Retinal pigment epithelial cell (primary cell): ENCODE measurements around the gene CD37.

Source experiments
- DNase-seq: peaks from one replicate; pipeline ENCODE4 v3.0.0-alpha.2; 2010; ENCODE audit warnings: low read depth
- H3K4me3 ChIP-seq: 2 replicates; pipeline ENCODE4 v1.5.1; 2011; ENCODE audit warnings: mild to moderate bottlenecking, low read length, control low read depth, moderate library complexity
- TF ChIP-seq, protein P1 (sequence below): conservative IDR thresholded peaks from 2 replicates; pipeline ENCODE4 v1.5.1; 2011; ENCODE audit warnings: low read depth, low read length, control low read depth, inconsistent platforms

CD37 gene

DNA sequence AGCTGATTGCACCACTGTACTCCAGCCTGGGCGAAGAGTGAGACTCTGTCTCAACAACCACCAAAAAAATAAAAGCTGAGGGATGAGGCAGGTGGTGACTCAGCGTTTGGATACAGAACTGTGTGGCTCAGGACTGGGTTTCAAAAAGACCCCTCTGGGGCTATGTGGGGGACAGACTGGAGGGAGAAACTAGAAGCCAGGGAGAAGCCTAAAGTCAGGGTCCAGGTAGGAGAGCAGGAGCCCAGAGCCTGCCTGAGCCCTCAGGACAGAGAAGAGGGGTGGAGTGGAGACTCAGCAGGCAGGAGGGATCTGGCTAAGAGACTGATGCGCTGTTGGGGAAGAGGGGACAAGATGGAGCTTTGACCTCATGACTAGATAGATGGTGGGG is 1.8 kb upstream of the CD37 start:
- TF ChIP-seq, protein P1, sequence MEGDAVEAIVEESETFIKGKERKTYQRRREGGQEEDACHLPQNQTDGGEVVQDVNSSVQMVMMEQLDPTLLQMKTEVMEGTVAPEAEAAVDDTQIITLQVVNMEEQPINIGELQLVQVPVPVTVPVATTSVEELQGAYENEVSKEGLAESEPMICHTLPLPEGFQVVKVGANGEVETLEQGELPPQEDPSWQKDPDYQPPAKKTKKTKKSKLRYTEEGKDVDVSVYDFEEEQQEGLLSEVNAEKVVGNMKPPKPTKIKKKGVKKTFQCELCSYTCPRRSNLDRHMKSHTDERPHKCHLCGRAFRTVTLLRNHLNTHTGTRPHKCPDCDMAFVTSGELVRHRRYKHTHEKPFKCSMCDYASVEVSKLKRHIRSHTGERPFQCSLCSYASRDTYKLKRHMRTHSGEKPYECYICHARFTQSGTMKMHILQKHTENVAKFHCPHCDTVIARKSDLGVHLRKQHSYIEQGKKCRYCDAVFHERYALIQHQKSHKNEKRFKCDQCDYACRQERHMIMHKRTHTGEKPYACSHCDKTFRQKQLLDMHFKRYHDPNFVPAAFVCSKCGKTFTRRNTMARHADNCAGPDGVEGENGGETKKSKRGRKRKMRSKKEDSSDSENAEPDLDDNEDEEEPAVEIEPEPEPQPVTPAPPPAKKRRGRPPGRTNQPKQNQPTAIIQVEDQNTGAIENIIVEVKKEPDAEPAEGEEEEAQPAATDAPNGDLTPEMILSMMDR: no peak
- DNase-seq: no peak
- H3K4me3 ChIP-seq: no peak overlapping the region

DNA sequence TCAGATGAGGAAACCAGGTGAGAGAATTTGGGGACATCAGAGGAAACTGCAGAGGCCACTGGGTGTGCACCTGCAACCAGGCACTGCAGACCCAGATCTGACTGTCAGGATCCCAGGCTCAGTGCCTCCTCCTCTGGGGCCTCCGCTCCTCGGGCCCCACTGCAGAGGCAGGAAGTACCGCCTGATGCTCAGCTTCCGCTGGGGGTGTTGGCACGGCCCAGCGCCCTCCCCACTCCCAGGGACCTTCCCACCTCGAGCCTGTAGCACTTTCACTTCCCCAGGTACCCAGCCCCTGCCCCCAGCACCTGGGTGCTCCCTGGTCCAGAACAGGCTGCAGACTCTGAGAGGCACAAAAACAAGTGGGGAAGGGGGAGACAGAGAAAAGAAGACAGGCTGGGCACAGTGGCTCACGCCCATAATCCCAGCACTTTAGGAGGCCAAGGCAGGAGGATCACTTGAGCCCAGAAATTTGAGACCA is 1.4 kb upstream of the CD37 start:
- no peak overlapping the region for H3K4me3 ChIP-seq
- DNase-seq: no peak
- TF ChIP-seq, protein P1: no peak

DNA sequence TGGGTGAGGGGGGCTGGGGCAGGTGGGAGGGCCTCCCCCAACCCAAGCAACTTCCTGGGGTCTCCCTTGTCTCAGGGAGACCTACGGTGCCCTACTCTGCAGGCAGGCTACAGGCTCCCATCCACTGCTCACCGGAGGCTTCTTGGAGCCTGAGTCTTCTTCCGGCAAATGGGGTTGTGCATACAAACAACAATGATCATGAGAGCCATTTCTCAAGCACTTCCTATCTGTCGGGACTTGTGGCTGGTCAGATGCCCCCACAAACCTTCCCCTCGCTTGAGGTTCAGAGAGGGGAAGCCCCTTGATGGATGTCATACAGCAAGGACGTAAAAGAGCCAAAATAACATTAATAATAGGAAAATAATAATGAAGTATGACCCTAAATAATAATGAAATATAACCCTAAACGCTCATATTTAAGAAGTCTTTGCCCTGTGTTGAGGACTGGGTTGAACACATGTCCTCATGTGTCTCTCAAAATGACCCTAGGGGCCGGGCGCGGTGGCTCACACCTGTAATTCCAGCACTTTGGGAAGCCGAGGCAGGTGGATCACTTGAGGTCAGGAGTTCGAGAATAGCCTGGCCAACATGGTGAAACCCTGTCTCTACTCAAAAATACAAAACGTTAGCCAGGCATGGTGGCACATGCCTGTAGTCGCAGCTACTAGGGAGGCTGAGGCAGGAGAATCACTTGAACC is 727 bp downstream of the CD37 start:
- no peak for DNase-seq

DNA sequence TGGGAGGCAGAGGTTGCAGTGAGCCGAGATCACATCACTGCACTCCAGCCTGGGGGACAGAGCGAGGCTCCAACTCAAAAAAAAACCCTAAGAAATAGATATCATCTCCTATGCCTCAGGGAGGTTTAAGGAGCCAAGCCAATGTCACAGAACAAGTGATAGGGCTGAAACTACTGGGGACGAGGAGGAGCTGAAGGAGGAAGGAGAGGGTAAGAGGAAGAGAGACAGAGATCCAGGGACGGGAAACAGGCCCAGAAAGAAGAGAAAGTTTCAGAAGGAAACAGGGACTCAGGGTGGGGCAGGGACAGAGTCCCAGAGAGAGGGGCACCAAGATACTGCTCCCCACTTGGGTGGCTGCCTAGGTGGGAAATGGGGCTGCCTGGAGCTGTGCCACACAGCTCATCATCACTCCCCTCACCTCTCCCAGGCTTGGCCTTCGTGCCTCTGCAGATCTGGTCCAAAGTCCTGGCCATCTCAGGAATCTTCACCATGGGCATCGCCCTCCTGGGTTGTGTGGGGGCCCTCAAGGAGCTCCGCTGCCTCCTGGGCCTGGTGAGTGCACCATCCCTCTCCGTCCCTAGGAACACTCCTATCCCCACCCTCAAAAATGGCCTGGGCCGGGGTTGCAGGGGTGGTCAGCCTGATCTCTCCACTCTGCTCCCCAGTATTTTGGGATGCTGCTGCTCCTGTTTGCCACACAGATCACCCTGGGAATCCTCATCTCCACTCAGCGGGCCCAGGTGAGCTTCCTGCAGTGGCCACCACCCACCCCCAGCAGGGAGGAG is 1.5 kb downstream of the CD37 start:
- DNase-seq: no peak
- H3K4me3 ChIP-seq: no peak overlapping the region
- TF ChIP-seq, protein P1: no peak

More for the DNA sequence above, 727 bp downstream of the CD37 start:
- no peak overlapping the region for H3K4me3 ChIP-seq
- TF ChIP-seq, protein P1: no peak

DNA sequence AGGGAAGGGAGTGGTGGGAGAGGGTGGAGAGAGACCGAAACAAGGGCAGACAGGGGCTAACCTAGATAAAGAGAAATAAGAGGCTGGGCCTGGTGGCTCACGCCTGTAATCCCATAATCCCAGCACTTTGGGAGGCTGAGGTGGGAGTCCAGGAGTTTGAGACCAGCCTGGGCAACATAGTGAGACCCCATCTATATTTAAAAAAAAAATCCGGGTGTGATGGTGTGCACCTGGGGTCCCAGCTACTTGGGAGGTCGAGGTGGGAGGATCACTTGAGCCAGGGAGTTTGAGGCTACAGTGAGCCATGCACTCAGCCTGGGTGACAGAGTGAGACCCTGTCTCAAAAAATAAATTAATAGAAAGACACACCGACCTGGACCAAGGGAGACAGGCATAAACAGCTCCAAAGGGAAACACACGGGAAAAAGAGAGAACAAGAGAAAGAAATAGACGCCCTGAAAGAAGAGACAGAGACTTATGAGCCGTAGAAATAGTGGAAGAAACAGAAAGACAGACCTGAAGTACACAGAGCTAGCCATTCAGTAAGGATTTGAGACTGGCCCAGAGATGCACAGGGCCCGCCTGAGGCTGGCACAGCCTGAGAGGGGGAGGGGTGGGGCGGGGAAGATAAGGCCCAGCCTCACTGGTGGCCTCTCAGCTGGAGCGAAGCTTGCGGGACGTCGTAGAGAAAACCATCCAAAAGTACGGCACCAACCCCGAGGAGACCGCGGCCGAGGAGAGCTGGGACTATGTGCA is 2.2 kb downstream of the CD37 start:
- H3K4me3 ChIP-seq: no peak overlapping the region
- TF ChIP-seq, protein P1: no peak
- DNase-seq: no peak

DNA sequence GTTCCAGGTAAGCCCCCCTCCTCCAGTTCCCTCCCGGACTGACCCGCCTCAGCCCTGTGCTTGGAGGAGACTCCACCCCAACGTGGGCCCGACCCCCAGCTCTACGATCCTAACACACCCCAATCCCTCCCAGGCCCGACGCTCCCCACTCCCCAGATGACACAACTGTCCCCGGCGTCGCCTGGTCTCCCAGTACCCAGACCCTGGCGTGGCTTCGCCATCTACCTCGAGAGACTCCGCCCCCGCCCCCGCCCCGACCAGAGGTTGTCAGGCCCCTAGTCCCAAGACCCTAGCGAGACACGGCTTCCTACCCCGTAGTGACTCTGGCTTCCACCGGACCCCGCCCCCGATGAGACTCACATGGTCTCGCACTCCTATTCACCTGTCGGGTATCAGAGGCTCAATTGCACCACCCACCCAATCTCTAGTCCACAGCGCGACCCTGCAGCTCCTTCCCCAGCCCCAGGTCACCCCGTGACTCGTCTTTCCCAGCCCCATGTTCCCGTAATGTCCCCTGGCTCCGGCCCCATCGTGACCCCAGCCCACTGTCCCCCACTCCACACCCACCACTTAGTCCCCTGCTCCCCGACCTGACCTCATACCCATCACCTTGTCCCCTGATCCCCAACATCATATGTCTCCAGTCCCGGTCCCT is 2.9 kb downstream of the CD37 start:
- DNase-seq: no peak
- TF ChIP-seq, protein P1: no peak
- peak overlapping the region; percentile 28 for H3K4me3 ChIP-seq
